Gastrocnemius medialis (tissue), 4 donors: Measurements from ENCODE around the gene UROC1. TPM values are rescaled to one million over a fixed set of nuclear protein-coding genes. Genes with fewer than 3 reads are reported as not detected.

Experiments
- ATAC-seq, 2 donors: fragments of 150-250 bp; one replicate each; pipeline ENCODE4 v1.9.1; 2016
- DNase-seq, 2 donors: peaks; one replicate each; pipeline ENCODE4 v3.0.0-alpha.2; 2019
- H3K27ac ChIP-seq, 4 donors: fragments of 200-600 bp; sonication (generic); 1 replicate in 1 of 4; 2 replicates in 3 of 4; pipeline ENCODE4 v1.5.1; 2016 to 2018; ENCODE audit warnings: mild to moderate bottlenecking in 2 of 4, moderate library complexity in 1 of 4
- H3K27me3 ChIP-seq, 3 donors: fragments of 200-600 bp; sonication (generic) in 2 of 3; 1 replicate in 1 of 3; 2 replicates in 2 of 3; pipeline versions ENCODE4 v1.5.1 to v1.6.0; 2016 to 2019; ENCODE audit warnings: mild to moderate bottlenecking in 1 of 3, moderate library complexity in 1 of 3
- H3K36me3 ChIP-seq, 2 donors: fragments of 200-600 bp; sonication (generic) in 1 of 2; one replicate each; pipeline ENCODE4 v1.5.1; 2017 to 2018
- H3K4me1 ChIP-seq, 2 donors: fragments of 200-600 bp; sonication (generic) in 1 of 2; one replicate each; pipeline ENCODE4 v1.5.1; 2016 to 2017; ENCODE audit warnings: mild to moderate bottlenecking in 2 of 2
- H3K4me3 ChIP-seq, 4 donors: fragments of 200-600 bp; sonication (generic) in 3 of 4; 1 replicate in 1 of 4; 2 replicates in 3 of 4; pipeline ENCODE4 v1.5.1; 2016 to 2019; ENCODE audit warnings: mild to moderate bottlenecking in 2 of 4
- H3K9me3 ChIP-seq, 3 donors: fragments of 200-600 bp; sonication (generic) in 2 of 3; 1 replicate in 1 of 3; 2 replicates in 2 of 3; pipeline ENCODE4 v1.5.1; 2016 to 2019
- CTCF ChIP-seq, 5 experiments: fragments of 450-650 bp in 3 of 5; fragments of 200-600 bp in 2 of 5; sonication (generic) in 2 of 5; IDR thresholded peaks in 4 of 5; conservative IDR thresholded peaks in 1 of 5; 1 replicate in 4 of 5; 2 replicates in 1 of 5; pipeline ENCODE4 v1.5.1; 2016 to 2019; ENCODE audit warnings: antibody characterized with exemption in 5 of 5, mild to moderate bottlenecking in 3 of 5, moderate library complexity in 3 of 5
- POLR2A ChIP-seq, 2 donors: fragments of 450-650 bp; IDR thresholded peaks; one replicate each; pipeline ENCODE4 v1.6.1; 2017; ENCODE audit warnings: antibody characterized with exemption in 2 of 2, mild to moderate bottlenecking in 2 of 2, moderate library complexity in 2 of 2
- in situ Hi-C, 4 donors: fragments of 200-750 bp; cut with MboI; loops; one replicate each; pipeline versions ENCODE4 v1.15.0 to v1.8.0; 2017; ENCODE audit warnings: low sequenced_read_pairs in 4 of 4
- intact Hi-C: fragments of 100-400 bp; cut with DNase I; formaldehyde crosslinking; loops from one replicate; pipeline ENCODE4 v1.15.1; 2023; ENCODE audit warnings: low total_unique reads
- total RNA-seq, 4 donors: library from RNA; depleted of rRNA; stranded (reverse); fragments of >200 nt; gene quantifications; one replicate each; pipeline versions ENCODE4 v1.1.0 to v1.2.3, GENCODE V29; 2016

The UROC1 gene
- total RNA-seq, 4 donors from 2014 or later = 0.07 to 0.36 TPM; not detected in 2

GRCh38 chr3:126553284-126554084, 35.9 kb upstream of the UROC1 start:
- H3K36me3 ChIP-seq = no peaks in the 10 kb centered on the region
- H3K27ac ChIP-seq = no peak overlapping the region
- H3K4me3 ChIP-seq = no peak overlapping the region
- no peaks in the 10 kb centered on the region for H3K9me3 ChIP-seq
- no peaks in the 10 kb centered on the region for H3K4me1 ChIP-seq
- H3K27me3 ChIP-seq = no peaks in the 10 kb centered on the region
- in situ Hi-C loops (no loop called here), intact Hi-C loops (no loop called here)
- TF ChIP-seq CTCF (IDR thresholded peaks at IDR 0.05 in 4 of 5, conservative IDR thresholded peaks at IDR 0.05 in 1 of 5) (no peak), POLR2A (IDR thresholded peaks at IDR 0.05) (no peak)
- DNase-seq (no peak), ATAC-seq (no peak)

- Histone ChIP-seq H3K4me3 (no peak overlapping the region), H3K27ac (no peak overlapping the region), H3K27me3 (no peaks in the 10 kb centered on the region), H3K36me3 (no peaks in the 10 kb centered on the region), H3K9me3 (no peaks in the 10 kb centered on the region), H3K4me1 (no peaks in the 10 kb centered on the region)
- ATAC-seq (no peak), DNase-seq (peak in 1 of 2 donors; percentile 2)
- in situ Hi-C loops (no loop called here), intact Hi-C loops (no loop called here)
- TF ChIP-seq POLR2A (IDR thresholded peaks at IDR 0.05) = no peak
Observed at GRCh38 chr3:126552688-126553283, 35.2 kb upstream of the UROC1 start.

GRCh38 chr3:126551839-126552687, 34.5 kb upstream of the UROC1 start:
- Histone ChIP-seq H3K4me3 (no peak overlapping the region), H3K36me3 (no peaks in the 10 kb centered on the region), H3K4me1 (no peaks in the 10 kb centered on the region), H3K27ac (no peak overlapping the region), H3K9me3 (no peaks in the 10 kb centered on the region), H3K27me3 (no peaks in the 10 kb centered on the region)
- no peak for ATAC-seq
- TF ChIP-seq CTCF (IDR thresholded peaks at IDR 0.05 in 4 of 5, conservative IDR thresholded peaks at IDR 0.05 in 1 of 5) = no peak
- no peak for TF ChIP-seq POLR2A (IDR thresholded peaks at IDR 0.05)
- intact Hi-C loops = no loop called here
- DNase-seq = no peak
- in situ Hi-C loops = no loop called here

- H3K4me1 ChIP-seq = no peaks in the 10 kb centered on the region
- intact Hi-C loops = no loop called here
Observed at GRCh38 chr3:126551121-126551838, 33.7 kb upstream of the UROC1 start.

More at GRCh38 chr3:126551121-126551838, 33.7 kb upstream of the UROC1 start:
- in situ Hi-C loops = no loop called here
- Histone ChIP-seq H3K27ac (no peak overlapping the region), H3K36me3 (no peaks in the 10 kb centered on the region), H3K9me3 (no peaks in the 10 kb centered on the region), H3K4me3 (no peak overlapping the region), H3K27me3 (no peaks in the 10 kb centered on the region)
- ATAC-seq (no peak), DNase-seq (peak in 1 of 2 donors; percentile 4)
- TF ChIP-seq POLR2A (IDR thresholded peaks at IDR 0.05) (no peak), CTCF (IDR thresholded peaks at IDR 0.05 in 4 of 5, conservative IDR thresholded peaks at IDR 0.05 in 1 of 5) (no peak)
